Measurements from ENCODE around the gene GALNT10. TPM values are rescaled to one million over a fixed set of nuclear protein-coding genes. Genes with fewer than 3 reads are reported as not detected.

Gene GALNT10
- total RNA-seq, 1 donor from 2014 or later = 20.6 TPM

- Mint-ChIP-seq H3K9me3 (ENCODE audit: low read depth) (no peaks in the 10 kb centered on the region), H3K27ac (no peak overlapping the region), H3K27me3 (no peaks in the 10 kb centered on the region), H3K36me3 (ENCODE audit: insufficient read depth) (no peaks in the 10 kb centered on the region), H3K4me3 (ENCODE audit: low read depth) (no peak overlapping the region), H3K4me1 (ENCODE audit: low read depth) (peaks cover 4% of the 10 kb centered on the region)
- TF ChIP-seq CTCF (IDR thresholded peaks at IDR 0.05; ENCODE audit: unreplicated experiment) = no peak
- no peak for DNase-seq (ENCODE audit: low spot score, unreplicated experiment)
Measured at GRCh38 chr5:154317916-154318315, 127.4 kb downstream of the GALNT10 start.

- H3K4me1 Mint-ChIP-seq (ENCODE audit: low read depth) = peaks cover 4% of the 10 kb centered on the region
- no peaks in the 10 kb centered on the region for H3K27me3 Mint-ChIP-seq
- no peak for DNase-seq (ENCODE audit: low spot score, unreplicated experiment)
- no peaks in the 10 kb centered on the region for H3K9me3 Mint-ChIP-seq (ENCODE audit: low read depth)
- H3K36me3 Mint-ChIP-seq (ENCODE audit: insufficient read depth) = no peaks in the 10 kb centered on the region
- TF ChIP-seq CTCF (IDR thresholded peaks at IDR 0.05; ENCODE audit: unreplicated experiment) = no peak
- no peak overlapping the region for H3K27ac Mint-ChIP-seq
- H3K4me3 Mint-ChIP-seq (ENCODE audit: low read depth) = no peak overlapping the region
Measured at GRCh38 chr5:154318691-154319090, 128.2 kb downstream of the GALNT10 start.

GRCh38 chr5:154319736-154320135 lies 129.2 kb downstream of the GALNT10 start:
- no peak for TF ChIP-seq CTCF (IDR thresholded peaks at IDR 0.05; ENCODE audit: unreplicated experiment)
- Mint-ChIP-seq H3K27ac (no peak overlapping the region), H3K36me3 (ENCODE audit: insufficient read depth) (peaks cover 1% of the 10 kb centered on the region), H3K4me1 (ENCODE audit: low read depth) (peaks cover 4% of the 10 kb centered on the region), H3K4me3 (ENCODE audit: low read depth) (no peak overlapping the region), H3K27me3 (no peaks in the 10 kb centered on the region), H3K9me3 (ENCODE audit: low read depth) (no peaks in the 10 kb centered on the region)
- DNase-seq (ENCODE audit: low spot score, unreplicated experiment) = no peak

GRCh38 chr5:154320224-154321089 lies 129.9 kb downstream of the GALNT10 start:
- Mint-ChIP-seq H3K4me3 (ENCODE audit: low read depth) (no peak overlapping the region), H3K27ac (no peak overlapping the region)
- no peak for TF ChIP-seq CTCF (IDR thresholded peaks at IDR 0.05; ENCODE audit: unreplicated experiment)

GRCh38 chr5:154321546-154321945 lies 131.0 kb downstream of the GALNT10 start:
- Mint-ChIP-seq H3K27me3 (no peaks in the 10 kb centered on the region), H3K36me3 (ENCODE audit: insufficient read depth) (peaks cover 3% of the 10 kb centered on the region), H3K9me3 (ENCODE audit: low read depth) (peaks cover 3% of the 10 kb centered on the region), H3K4me1 (ENCODE audit: low read depth) (peaks cover 4% of the 10 kb centered on the region), H3K4me3 (ENCODE audit: low read depth) (no peak overlapping the region), H3K27ac (no peak overlapping the region)
- TF ChIP-seq CTCF (IDR thresholded peaks at IDR 0.05; ENCODE audit: unreplicated experiment) = no peak
- DNase-seq (ENCODE audit: low spot score, unreplicated experiment) = no peak

More at GRCh38 chr5:154320224-154321089, 129.9 kb downstream of the GALNT10 start:
- H3K9me3 Mint-ChIP-seq (ENCODE audit: low read depth) = peaks cover under 1% of the 10 kb centered on the region
- no peak for DNase-seq (ENCODE audit: low spot score, unreplicated experiment)
- H3K36me3 Mint-ChIP-seq (ENCODE audit: insufficient read depth) = peaks cover 1% of the 10 kb centered on the region
- no peaks in the 10 kb centered on the region for H3K27me3 Mint-ChIP-seq
- peaks cover 4% of the 10 kb centered on the region for H3K4me1 Mint-ChIP-seq (ENCODE audit: low read depth)

All from progenitor cell of endocrine pancreas (in vitro differentiated cells).